GM23338 (cell line): ENCODE results near the gene CIC. TPM values are rescaled to one million over a fixed set of nuclear protein-coding genes. Genes with fewer than 3 reads are reported as not detected.

ENCODE experiments used
- ATAC-seq: fragments of 200-7000 bp; cut with Tn5 transposase; 3 replicates; pipeline ENCODE4 v1.9.1; 2020
- DNase-seq: peaks from one replicate; pipeline ENCODE4 v3.0.0-alpha.2; 2015; ENCODE audit warnings: low spot score
- H2AFZ ChIP-seq: fragments of 200-600 bp; sonication (generic); 2 replicates; pipeline ENCODE4 v1.8.0; 2016; ENCODE audit warnings: antibody characterized with exemption, mild to moderate bottlenecking, moderate library complexity
- H3F3A ChIP-seq: fragments of 200-600 bp; sonication (generic); replicated peaks from 2 replicates; pipeline ENCODE4 v1.8.0; 2017; ENCODE audit warnings: antibody characterized with exemption, mixed run types, low read depth
- H3K27ac ChIP-seq: fragments of 200-600 bp; sonication (generic); 2 replicates; pipeline ENCODE4 v1.6.1; 2016; ENCODE audit warnings: low read depth
- H3K27me3 ChIP-seq: fragments of 200-600 bp; sonication (generic); 2 replicates; pipeline ENCODE4 v1.8.0; 2016; ENCODE audit warnings: mild to moderate bottlenecking, mixed run types, moderate library complexity; ENCODE audit not compliant: insufficient read depth
- H3K36me3 ChIP-seq: fragments of 200-600 bp; sonication (generic); 2 replicates; pipeline ENCODE4 v1.8.0; 2016; ENCODE audit warnings: mild to moderate bottlenecking; ENCODE audit not compliant: insufficient read depth
- H3K4me1 ChIP-seq: fragments of 200-600 bp; sonication (generic); 2 replicates; pipeline ENCODE4 v1.8.0; 2016; ENCODE audit warnings: mild to moderate bottlenecking, moderate library complexity; ENCODE audit not compliant: insufficient read depth
- H3K4me2 ChIP-seq: fragments of 200-600 bp; sonication (generic); 2 replicates; pipeline ENCODE4 v1.7.1; 2017; ENCODE audit warnings: mixed run types
- H3K4me3 ChIP-seq: fragments of 200-600 bp; sonication (generic); 2 replicates; pipeline ENCODE4 v1.6.1; 2016; ENCODE audit warnings: mixed run types
- H3K79me2 ChIP-seq: fragments of 200-600 bp; sonication (generic); replicated peaks from 2 replicates; pipeline ENCODE4 v1.8.0; 2017; ENCODE audit warnings: mild to moderate bottlenecking; ENCODE audit not compliant: insufficient read depth
- H3K9me2 ChIP-seq: fragments of 200-600 bp; sonication (generic); 2 replicates; pipeline ENCODE4 v1.8.0; 2017; ENCODE audit not compliant: insufficient read depth
- H4K20me1 ChIP-seq: fragments of 200-600 bp; sonication (generic); replicated peaks from 2 replicates; pipeline ENCODE4 v1.8.0; 2017; ENCODE audit warnings: mild to moderate bottlenecking; ENCODE audit not compliant: insufficient read depth
- H3K27ac Mint-ChIP-seq: 2 replicates; pipeline ENCODE4 v1.8.0; 2020; ENCODE audit warnings: inconsistent platforms, mild to moderate bottlenecking, moderate library complexity, mixed read lengths
- H3K27me3 Mint-ChIP-seq: 3 replicates; pipeline ENCODE4 v1.8.0; 2022; ENCODE audit warnings: low read depth, mild to moderate bottlenecking, moderate library complexity, mixed read lengths, inconsistent platforms; ENCODE audit not compliant: insufficient read depth, poor library complexity
- H3K36me3 Mint-ChIP-seq: 3 replicates; pipeline ENCODE4 v1.8.0; 2021; ENCODE audit warnings: low read depth, mild to moderate bottlenecking, inconsistent platforms, moderate library complexity, mixed read lengths
- H3K4me1 Mint-ChIP-seq: 3 replicates; pipeline ENCODE4 v1.8.0; 2020; ENCODE audit warnings: mild to moderate bottlenecking, inconsistent platforms, mixed read lengths
- H3K4me3 Mint-ChIP-seq: 3 replicates; pipeline ENCODE4 v1.8.0; 2021; ENCODE audit warnings: moderate library complexity, mild to moderate bottlenecking, inconsistent platforms, mixed read lengths
- H3K9me3 Mint-ChIP-seq: 3 replicates; pipeline ENCODE4 v1.8.0; 2020; ENCODE audit warnings: moderate library complexity, mild to moderate bottlenecking, inconsistent platforms, mixed read lengths
- EZH2phosphoT487 ChIP-seq: fragments of 200-600 bp; sonication (generic); IDR thresholded peaks from one replicate; pipeline ENCODE4 v1.8.1; 2018; ENCODE audit warnings: antibody characterized with exemption; ENCODE audit not compliant: unreplicated experiment
- ZNF114 ChIP-seq: fragments of 250-450 bp; sonication (Bioruptor Pico); IDR thresholded peaks from 2 replicates; pipeline ENCODE4 v1.5.0; 2020; ENCODE audit warnings: mild to moderate bottlenecking, moderate library complexity
- polyA plus RNA-seq: library from polyadenylated mRNA; unstranded; fragments of >200 nt; fragmentation: Nextera tagmentation; extraction: Ambion mirVana; gene quantifications from 2 replicates; pipeline ENCODE4 v1.2.1, GENCODE V29; 2016
- total RNA-seq: library from RNA; depleted of rRNA; stranded (reverse); fragments of >200 nt; shearing (Covaris generic); gene quantifications from 2 replicates; pipeline ENCODE4 v1.2.3, GENCODE V29; 2014
- TF ChIP-seq, protein P1 (sequence below): fragments of 250-450 bp; sonication (Bioruptor Pico); IDR thresholded peaks from 2 replicates; pipeline ENCODE4 v1.5.0; 2020; ENCODE audit warnings: mild to moderate bottlenecking, moderate library complexity
- TF ChIP-seq, protein P2 (sequence below): IDR thresholded peaks from one replicate; pipeline ENCODE4 v1.6.1; 2018; ENCODE audit warnings: antibody characterized with exemption; ENCODE audit not compliant: unreplicated experiment
- TF ChIP-seq, protein P3 (sequence below): IDR thresholded peaks from 2 replicates; pipeline ENCODE4 v1.6.1; 2016; ENCODE audit warnings: antibody characterized with exemption

CIC gene
- total and polyA plus RNA-seq, 2 experiments from 2014 or later, result 13.2 to 42.0 TPM

DNA sequence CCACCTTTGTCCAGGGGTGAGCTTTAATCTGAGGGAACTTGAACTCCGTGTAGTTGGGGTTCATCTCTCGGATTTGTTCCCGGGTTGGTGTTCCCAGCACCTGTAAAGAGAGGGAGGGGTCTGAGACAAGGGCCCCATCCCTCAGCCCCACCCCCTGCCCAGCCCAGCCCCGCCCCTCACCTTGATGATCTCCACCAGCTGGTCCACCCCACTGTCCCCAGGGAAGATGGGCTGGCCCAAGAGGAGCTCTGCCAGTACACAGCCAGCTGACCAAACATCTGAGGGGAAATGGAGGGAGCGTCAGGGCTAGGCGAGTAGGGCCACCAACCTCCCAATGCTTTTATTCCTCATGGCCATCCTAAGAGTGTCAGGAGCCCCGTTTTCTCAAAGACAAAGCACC is 35.9 kb upstream of the CIC start (continued):
- TF ChIP-seq, protein P1, sequence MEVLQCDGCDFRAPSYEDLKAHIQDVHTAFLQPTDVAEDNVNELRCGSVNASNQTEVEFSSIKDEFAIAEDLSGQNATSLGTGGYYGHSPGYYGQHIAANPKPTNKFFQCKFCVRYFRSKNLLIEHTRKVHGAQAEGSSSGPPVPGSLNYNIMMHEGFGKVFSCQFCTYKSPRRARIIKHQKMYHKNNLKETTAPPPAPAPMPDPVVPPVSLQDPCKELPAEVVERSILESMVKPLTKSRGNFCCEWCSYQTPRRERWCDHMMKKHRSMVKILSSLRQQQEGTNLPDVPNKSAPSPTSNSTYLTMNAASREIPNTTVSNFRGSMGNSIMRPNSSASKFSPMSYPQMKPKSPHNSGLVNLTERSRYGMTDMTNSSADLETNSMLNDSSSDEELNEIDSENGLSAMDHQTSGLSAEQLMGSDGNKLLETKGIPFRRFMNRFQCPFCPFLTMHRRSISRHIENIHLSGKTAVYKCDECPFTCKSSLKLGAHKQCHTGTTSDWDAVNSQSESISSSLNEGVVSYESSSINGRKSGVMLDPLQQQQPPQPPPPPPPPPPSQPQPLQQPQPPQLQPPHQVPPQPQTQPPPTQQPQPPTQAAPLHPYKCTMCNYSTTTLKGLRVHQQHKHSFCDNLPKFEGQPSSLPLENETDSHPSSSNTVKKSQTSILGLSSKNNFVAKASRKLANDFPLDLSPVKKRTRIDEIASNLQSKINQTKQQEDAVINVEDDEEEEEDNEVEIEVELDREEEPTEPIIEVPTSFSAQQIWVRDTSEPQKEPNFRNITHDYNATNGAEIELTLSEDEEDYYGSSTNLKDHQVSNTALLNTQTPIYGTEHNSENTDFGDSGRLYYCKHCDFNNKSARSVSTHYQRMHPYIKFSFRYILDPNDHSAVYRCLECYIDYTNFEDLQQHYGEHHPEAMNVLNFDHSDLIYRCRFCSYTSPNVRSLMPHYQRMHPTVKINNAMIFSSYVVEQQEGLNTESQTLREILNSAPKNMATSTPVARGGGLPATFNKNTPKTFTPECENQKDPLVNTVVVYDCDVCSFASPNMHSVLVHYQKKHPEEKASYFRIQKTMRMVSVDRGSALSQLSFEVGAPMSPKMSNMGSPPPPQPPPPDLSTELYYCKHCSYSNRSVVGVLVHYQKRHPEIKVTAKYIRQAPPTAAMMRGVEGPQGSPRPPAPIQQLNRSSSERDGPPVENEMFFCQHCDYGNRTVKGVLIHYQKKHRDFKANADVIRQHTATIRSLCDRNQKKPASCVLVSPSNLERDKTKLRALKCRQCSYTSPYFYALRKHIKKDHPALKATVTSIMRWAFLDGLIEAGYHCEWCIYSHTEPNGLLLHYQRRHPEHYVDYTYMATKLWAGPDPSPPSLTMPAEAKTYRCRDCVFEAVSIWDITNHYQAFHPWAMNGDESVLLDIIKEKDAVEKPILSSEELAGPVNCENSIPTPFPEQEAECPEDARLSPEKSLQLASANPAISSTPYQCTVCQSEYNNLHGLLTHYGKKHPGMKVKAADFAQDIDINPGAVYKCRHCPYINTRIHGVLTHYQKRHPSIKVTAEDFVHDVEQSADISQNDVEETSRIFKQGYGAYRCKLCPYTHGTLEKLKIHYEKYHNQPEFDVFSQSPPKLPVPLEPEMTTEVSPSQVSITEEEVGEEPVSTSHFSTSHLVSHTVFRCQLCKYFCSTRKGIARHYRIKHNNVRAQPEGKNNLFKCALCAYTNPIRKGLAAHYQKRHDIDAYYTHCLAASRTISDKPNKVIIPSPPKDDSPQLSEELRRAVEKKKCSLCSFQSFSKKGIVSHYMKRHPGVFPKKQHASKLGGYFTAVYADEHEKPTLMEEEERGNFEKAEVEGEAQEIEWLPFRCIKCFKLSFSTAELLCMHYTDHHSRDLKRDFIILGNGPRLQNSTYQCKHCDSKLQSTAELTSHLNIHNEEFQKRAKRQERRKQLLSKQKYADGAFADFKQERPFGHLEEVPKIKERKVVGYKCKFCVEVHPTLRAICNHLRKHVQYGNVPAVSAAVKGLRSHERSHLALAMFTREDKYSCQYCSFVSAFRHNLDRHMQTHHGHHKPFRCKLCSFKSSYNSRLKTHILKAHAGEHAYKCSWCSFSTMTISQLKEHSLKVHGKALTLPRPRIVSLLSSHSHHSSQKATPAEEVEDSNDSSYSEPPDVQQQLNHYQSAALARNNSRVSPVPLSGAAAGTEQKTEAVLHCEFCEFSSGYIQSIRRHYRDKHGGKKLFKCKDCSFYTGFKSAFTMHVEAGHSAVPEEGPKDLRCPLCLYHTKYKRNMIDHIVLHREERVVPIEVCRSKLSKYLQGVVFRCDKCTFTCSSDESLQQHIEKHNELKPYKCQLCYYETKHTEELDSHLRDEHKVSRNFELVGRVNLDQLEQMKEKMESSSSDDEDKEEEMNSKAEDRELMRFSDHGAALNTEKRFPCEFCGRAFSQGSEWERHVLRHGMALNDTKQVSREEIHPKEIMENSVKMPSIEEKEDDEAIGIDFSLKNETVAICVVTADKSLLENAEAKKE (CRISPR knock-in tag), result no peak
- TF ChIP-seq EZH2phosphoT487, result no peak

DNA sequence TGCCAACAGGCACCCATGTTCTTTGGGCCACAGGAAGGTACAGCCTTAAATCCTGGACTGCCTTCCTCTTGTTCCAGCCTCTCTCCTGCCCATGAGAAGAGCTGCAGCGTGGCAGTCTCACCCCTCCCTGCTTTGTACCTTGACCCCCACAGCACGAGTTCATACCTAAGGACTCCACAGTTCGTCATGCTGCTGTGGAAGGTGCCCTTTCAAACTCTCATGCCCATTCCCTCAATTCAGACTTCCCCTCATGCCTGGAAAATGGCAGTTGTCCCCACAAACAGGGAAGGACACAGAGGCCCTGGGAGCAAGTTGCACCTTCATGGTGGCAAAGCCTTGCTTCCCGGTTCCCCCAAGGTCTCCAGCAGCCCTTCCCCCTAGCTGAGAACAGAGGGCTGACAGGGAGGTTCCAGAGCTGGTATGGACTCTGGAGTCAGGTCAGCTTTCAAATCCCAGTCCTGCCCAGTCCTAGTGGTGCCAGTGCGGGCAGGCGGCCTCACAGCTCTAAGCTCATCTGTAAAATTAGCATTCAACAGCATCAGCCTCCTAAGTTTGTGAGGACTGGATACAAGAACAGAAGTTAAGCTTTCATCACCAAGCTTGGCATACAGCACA is 35.3 kb upstream of the CIC start:
- no peak overlapping the region for H3K4me2 ChIP-seq
- Mint-ChIP-seq H3K4me3 (no peak overlapping the region), H3K4me1 (no peaks in the 10 kb centered on the region), H3K27me3 (peaks cover 11% of the 10 kb centered on the region), H3K9me3 (no peaks in the 10 kb centered on the region; the same call in 2 of the 3 replicates), H3K36me3 (peaks cover 68% of the 10 kb centered on the region), H3K27ac (no peak overlapping the region)
- no peaks in the 10 kb centered on the region for H3K9me2 ChIP-seq
- H3K27ac ChIP-seq, result no peak overlapping the region
- peaks cover 19% of the 10 kb centered on the region; the same call in 1 of the 2 replicates for H4K20me1 ChIP-seq
- H3K36me3 ChIP-seq, result no peaks in the 10 kb centered on the region; the same call in 1 of the 2 replicates
- H3F3A ChIP-seq, result peaks cover 19% of the 10 kb centered on the region; the same call in 1 of the 2 replicates
- no peak for DNase-seq
- ATAC-seq, result no peak
- H3K27me3 ChIP-seq, result no peaks in the 10 kb centered on the region
- H3K4me3 ChIP-seq, result no peak overlapping the region
- H3K4me1 ChIP-seq, result no peaks in the 10 kb centered on the region
- H3K79me2 ChIP-seq, result no peaks in the 10 kb centered on the region
- TF ChIP-seq, protein P2, sequence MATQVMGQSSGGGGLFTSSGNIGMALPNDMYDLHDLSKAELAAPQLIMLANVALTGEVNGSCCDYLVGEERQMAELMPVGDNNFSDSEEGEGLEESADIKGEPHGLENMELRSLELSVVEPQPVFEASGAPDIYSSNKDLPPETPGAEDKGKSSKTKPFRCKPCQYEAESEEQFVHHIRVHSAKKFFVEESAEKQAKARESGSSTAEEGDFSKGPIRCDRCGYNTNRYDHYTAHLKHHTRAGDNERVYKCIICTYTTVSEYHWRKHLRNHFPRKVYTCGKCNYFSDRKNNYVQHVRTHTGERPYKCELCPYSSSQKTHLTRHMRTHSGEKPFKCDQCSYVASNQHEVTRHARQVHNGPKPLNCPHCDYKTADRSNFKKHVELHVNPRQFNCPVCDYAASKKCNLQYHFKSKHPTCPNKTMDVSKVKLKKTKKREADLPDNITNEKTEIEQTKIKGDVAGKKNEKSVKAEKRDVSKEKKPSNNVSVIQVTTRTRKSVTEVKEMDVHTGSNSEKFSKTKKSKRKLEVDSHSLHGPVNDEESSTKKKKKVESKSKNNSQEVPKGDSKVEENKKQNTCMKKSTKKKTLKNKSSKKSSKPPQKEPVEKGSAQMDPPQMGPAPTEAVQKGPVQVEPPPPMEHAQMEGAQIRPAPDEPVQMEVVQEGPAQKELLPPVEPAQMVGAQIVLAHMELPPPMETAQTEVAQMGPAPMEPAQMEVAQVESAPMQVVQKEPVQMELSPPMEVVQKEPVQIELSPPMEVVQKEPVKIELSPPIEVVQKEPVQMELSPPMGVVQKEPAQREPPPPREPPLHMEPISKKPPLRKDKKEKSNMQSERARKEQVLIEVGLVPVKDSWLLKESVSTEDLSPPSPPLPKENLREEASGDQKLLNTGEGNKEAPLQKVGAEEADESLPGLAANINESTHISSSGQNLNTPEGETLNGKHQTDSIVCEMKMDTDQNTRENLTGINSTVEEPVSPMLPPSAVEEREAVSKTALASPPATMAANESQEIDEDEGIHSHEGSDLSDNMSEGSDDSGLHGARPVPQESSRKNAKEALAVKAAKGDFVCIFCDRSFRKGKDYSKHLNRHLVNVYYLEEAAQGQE, result no peak
- TF ChIP-seq, protein P3, sequence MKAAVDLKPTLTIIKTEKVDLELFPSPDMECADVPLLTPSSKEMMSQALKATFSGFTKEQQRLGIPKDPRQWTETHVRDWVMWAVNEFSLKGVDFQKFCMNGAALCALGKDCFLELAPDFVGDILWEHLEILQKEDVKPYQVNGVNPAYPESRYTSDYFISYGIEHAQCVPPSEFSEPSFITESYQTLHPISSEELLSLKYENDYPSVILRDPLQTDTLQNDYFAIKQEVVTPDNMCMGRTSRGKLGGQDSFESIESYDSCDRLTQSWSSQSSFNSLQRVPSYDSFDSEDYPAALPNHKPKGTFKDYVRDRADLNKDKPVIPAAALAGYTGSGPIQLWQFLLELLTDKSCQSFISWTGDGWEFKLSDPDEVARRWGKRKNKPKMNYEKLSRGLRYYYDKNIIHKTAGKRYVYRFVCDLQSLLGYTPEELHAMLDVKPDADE, result no peak
- no peak for TF ChIP-seq ZNF114
- H2AFZ ChIP-seq, result no peak overlapping the region
